Skin epidermis (tissue), 12 donors: ENCODE results near the gene RNF144B.

Experiments used
- H3K27ac ChIP-seq, 21 experiments: fragments of 200-600 bp; sonication (generic) in 11 of 21; one replicate each; pipeline ENCODE4 v1.5.0; 2020; ENCODE audit warnings: mild to moderate bottlenecking in 3 of 21, inconsistent platforms in 2 of 21, moderate library complexity in 2 of 21
- H3K4me3 ChIP-seq, 7 experiments: fragments of 200-600 bp; sonication (generic) in 2 of 7; one replicate each; pipeline ENCODE4 v1.5.0; 2020; ENCODE audit warnings: inconsistent platforms in 2 of 7, mild to moderate bottlenecking in 2 of 7, moderate library complexity in 1 of 7

RNF144B gene

GRCh38 chr6:18496462-18496861 is 109.3 kb downstream of the RNF144B start:
- Histone ChIP-seq H3K4me3 (no peak overlapping the region), H3K27ac (no peak overlapping the region)

- no peak overlapping the region for H3K4me3 ChIP-seq
Measured at GRCh38 chr6:18497006-18497405, 109.9 kb downstream of the RNF144B start.

GRCh38 chr6:18498408-18498807 is 111.3 kb downstream of the RNF144B start:
- no peak overlapping the region for H3K27ac ChIP-seq

More at GRCh38 chr6:18497006-18497405, 109.9 kb downstream of the RNF144B start:
- H3K27ac ChIP-seq = no peak overlapping the region

GRCh38 chr6:18500921-18501662 is 113.9 kb downstream of the RNF144B start:
- H3K4me3 ChIP-seq = no peak overlapping the region
- H3K27ac ChIP-seq = peak overlapping the region in 9 of 21 experiments; percentile 13 to 68 (median 47)

More at GRCh38 chr6:18498408-18498807, 111.3 kb downstream of the RNF144B start:
- no peak overlapping the region for H3K4me3 ChIP-seq

GRCh38 chr6:18501663-18502013 is 114.5 kb downstream of the RNF144B start:
- Histone ChIP-seq H3K4me3 (no peak overlapping the region), H3K27ac (peak overlapping the region in 9 of 21 experiments; percentile 13 to 68 (median 47))

GRCh38 chr6:18503206-18503592 is 116.0 kb downstream of the RNF144B start:
- Histone ChIP-seq H3K4me3 (no peak overlapping the region), H3K27ac (peak overlapping the region in 16 of 21 experiments; percentile 2 to 75 (median 45))

- peak overlapping the region in 4 of 7 experiments; percentile 1 to 26 (median 19) for H3K4me3 ChIP-seq
- peak overlapping the region in 16 of 21 experiments; percentile 2 to 75 (median 45) for H3K27ac ChIP-seq
Measured at GRCh38 chr6:18503593-18504231, 116.6 kb downstream of the RNF144B start.

GRCh38 chr6:18504232-18504596 is 117.1 kb downstream of the RNF144B start:
- Histone ChIP-seq H3K4me3 (no peak overlapping the region), H3K27ac (peak overlapping the region in 4 of 21 experiments; percentile 22 to 75 (median 70))

GRCh38 chr6:18506382-18507017 is 119.3 kb downstream of the RNF144B start:
- H3K27ac ChIP-seq = no peak overlapping the region
- H3K4me3 ChIP-seq = no peak overlapping the region

GRCh38 chr6:18507018-18507415 is 119.9 kb downstream of the RNF144B start:
- Histone ChIP-seq H3K27ac (no peak overlapping the region), H3K4me3 (no peak overlapping the region)

GRCh38 chr6:18507561-18507960 is 120.4 kb downstream of the RNF144B start:
- no peak overlapping the region for H3K27ac ChIP-seq

GRCh38 chr6:18509871-18510643 is 122.9 kb downstream of the RNF144B start:
- H3K27ac ChIP-seq = no peak overlapping the region
- no peak overlapping the region for H3K4me3 ChIP-seq

More at GRCh38 chr6:18507561-18507960, 120.4 kb downstream of the RNF144B start:
- H3K4me3 ChIP-seq = no peak overlapping the region

GRCh38 chr6:18510644-18511033 is 123.5 kb downstream of the RNF144B start:
- no peak overlapping the region for H3K27ac ChIP-seq
- no peak overlapping the region for H3K4me3 ChIP-seq

GRCh38 chr6:18511211-18511610 is 124.1 kb downstream of the RNF144B start:
- Histone ChIP-seq H3K27ac (no peak overlapping the region), H3K4me3 (no peak overlapping the region)

- no peak overlapping the region for H3K27ac ChIP-seq
Measured at GRCh38 chr6:18513253-18513798, 126.2 kb downstream of the RNF144B start.

GRCh38 chr6:18514180-18514579 is 127.0 kb downstream of the RNF144B start:
- H3K4me3 ChIP-seq = no peak overlapping the region
- no peak overlapping the region for H3K27ac ChIP-seq

More at GRCh38 chr6:18513253-18513798, 126.2 kb downstream of the RNF144B start:
- no peak overlapping the region for H3K4me3 ChIP-seq

GRCh38 chr6:18515767-18516166 is 128.6 kb downstream of the RNF144B start:
- no peak overlapping the region for H3K4me3 ChIP-seq
- H3K27ac ChIP-seq = no peak overlapping the region
